ENCODE data around the gene DPEP1.
"Not testable (repeated sequence)": the region's sequence is repeated elsewhere in the genome, so short reads cannot be mapped to it uniquely, and the experiment has no call there.

Gene DPEP1

GRCh38 chr16:89619840-89620239, 6.4 kb downstream of the DPEP1 start:
- DNase-seq (ENCODE audit: low read depth in 3 of 3): no peak

- DNase-seq (ENCODE audit: low read depth in 3 of 3): no peak
Measured at GRCh38 chr16:89620406-89620841, 7.0 kb downstream of the DPEP1 start.

- no peak for DNase-seq (ENCODE audit: low read depth in 3 of 3)
Measured at GRCh38 chr16:89621136-89621697, 7.8 kb downstream of the DPEP1 start.

GRCh38 chr16:89621698-89622409, 8.4 kb downstream of the DPEP1 start:
- DNase-seq (ENCODE audit: low read depth in 3 of 3): no peak

- no peak for DNase-seq (ENCODE audit: low read depth in 3 of 3)
Measured at GRCh38 chr16:89623511-89624261, 10.2 kb downstream of the DPEP1 start.

GRCh38 chr16:89624777-89625761, 11.6 kb downstream of the DPEP1 start:
- no peak for DNase-seq (ENCODE audit: low read depth in 3 of 3)

GRCh38 chr16:89629827-89630610, 16.6 kb downstream of the DPEP1 start:
- no peak for DNase-seq (ENCODE audit: low read depth in 3 of 3)

- DNase-seq (ENCODE audit: low read depth in 3 of 3): no peak
Measured at GRCh38 chr16:89633064-89633631, 19.7 kb downstream of the DPEP1 start.

- not testable (repeated sequence) for DNase-seq (ENCODE audit: low read depth in 3 of 3)
Measured at GRCh38 chr16:89634463-89635385, 21.3 kb downstream of the DPEP1 start.

GRCh38 chr16:89636663-89637062, 23.2 kb downstream of the DPEP1 start:
- no peak for DNase-seq (ENCODE audit: low read depth in 3 of 3)

GRCh38 chr16:89637379-89637778, 23.9 kb downstream of the DPEP1 start:
- DNase-seq (ENCODE audit: low read depth in 3 of 3): no peak

- DNase-seq (ENCODE audit: low read depth in 3 of 3): no peak
Measured at GRCh38 chr16:89638455-89638854, 25.0 kb downstream of the DPEP1 start.

- DNase-seq (ENCODE audit: low read depth in 3 of 3): no peak
Measured at GRCh38 chr16:89639385-89639784, 25.9 kb downstream of the DPEP1 start.

GRCh38 chr16:89641458-89642119, 28.1 kb downstream of the DPEP1 start:
- DNase-seq (ENCODE audit: low read depth in 3 of 3): no peak

GRCh38 chr16:89642574-89642973, 29.1 kb downstream of the DPEP1 start:
- no peak for DNase-seq (ENCODE audit: low read depth in 3 of 3)

- no peak for DNase-seq (ENCODE audit: low read depth in 3 of 3)
Measured at GRCh38 chr16:89643769-89644300, 30.4 kb downstream of the DPEP1 start.

GRCh38 chr16:89645122-89645521, 31.7 kb downstream of the DPEP1 start:
- no peak for DNase-seq (ENCODE audit: low read depth in 3 of 3)

- DNase-seq (ENCODE audit: low read depth in 3 of 3): no peak
Measured at GRCh38 chr16:89646270-89646669, 32.8 kb downstream of the DPEP1 start.

- no peak for DNase-seq (ENCODE audit: low read depth in 3 of 3)
Measured at GRCh38 chr16:89646906-89647305, 33.5 kb downstream of the DPEP1 start.

Measured in stimulated activated CD4-positive, alpha-beta T cell treated with anti-CD3 and anti-CD28 coated beads, TNF-alpha, amount 100 ng/mL, for 48 hours (primary cell).